GM12892 (cell line): ENCODE results near the gene ENKD1.

ENCODE experiments used
- POLR2A ChIP-seq: IDR thresholded peaks from 2 replicates; pipeline ENCODE4 v1.6.1; 2011; ENCODE audit warnings: low read depth, low read length, control low read depth
- POLR2AphosphoS5 ChIP-seq: IDR thresholded peaks from 2 replicates; pipeline ENCODE4 v1.6.1; 2011; ENCODE audit warnings: low read depth, low read length, control low read depth
- TAF1 ChIP-seq: IDR thresholded peaks from 2 replicates; pipeline ENCODE4 v1.6.1; 2011; ENCODE audit warnings: low read depth, mild to moderate bottlenecking, control low read depth, low read length, borderline replicate concordance

DNA sequence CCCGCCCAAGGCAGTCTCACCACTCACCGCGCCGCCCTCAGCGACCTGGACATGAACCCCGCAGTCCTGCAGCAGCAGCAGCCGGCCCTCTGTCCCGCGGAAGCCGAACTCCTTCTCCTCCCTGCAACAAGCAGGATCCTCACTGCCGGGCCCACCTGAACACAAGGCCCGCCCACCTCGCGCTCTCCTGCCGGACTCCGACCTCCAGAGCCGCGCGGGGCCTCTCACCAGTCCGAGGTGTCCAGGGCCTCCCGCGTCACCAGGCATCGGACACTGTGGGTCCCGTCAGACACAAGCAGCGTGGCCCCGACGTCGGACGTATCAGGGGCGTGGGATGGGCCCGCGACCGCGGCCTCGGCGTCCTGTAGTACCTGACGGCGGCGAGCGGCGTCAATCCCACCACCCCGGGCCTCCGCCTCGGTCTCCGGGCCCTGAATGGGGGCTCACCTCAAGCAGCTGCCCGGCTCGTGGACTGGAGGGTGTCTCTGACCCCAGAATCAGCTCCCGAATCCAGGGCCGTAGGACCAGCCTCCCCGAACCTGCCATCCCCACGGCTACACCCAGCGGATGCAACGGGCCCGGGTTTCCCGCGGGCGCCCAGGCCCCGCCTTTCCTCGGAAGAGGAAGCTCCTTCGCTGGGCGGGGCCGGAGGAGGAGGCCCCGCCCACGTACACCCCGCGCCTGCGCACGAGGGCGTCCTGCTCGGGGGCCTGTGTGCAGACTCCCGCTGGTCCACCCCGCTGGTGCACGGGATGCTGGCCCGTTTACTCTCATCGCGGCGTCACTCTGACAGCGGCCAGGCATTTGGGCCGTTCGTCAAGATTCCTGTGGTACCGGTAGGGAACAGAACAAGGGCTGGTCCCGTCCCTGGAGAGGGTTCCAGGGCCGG is 6.6 kb downstream of the ENKD1 start, which contains the start of gene ACD:
- TF ChIP-seq TAF1 = peak; percentile 28; the same call in 1 of the 2 replicates
- peak; percentile 75 for TF ChIP-seq POLR2A
- no peak; the same call in 1 of the 2 replicates for TF ChIP-seq POLR2AphosphoS5
